ENCODE measurements around the gene PNPLA8.

Gene PNPLA8

DNA sequence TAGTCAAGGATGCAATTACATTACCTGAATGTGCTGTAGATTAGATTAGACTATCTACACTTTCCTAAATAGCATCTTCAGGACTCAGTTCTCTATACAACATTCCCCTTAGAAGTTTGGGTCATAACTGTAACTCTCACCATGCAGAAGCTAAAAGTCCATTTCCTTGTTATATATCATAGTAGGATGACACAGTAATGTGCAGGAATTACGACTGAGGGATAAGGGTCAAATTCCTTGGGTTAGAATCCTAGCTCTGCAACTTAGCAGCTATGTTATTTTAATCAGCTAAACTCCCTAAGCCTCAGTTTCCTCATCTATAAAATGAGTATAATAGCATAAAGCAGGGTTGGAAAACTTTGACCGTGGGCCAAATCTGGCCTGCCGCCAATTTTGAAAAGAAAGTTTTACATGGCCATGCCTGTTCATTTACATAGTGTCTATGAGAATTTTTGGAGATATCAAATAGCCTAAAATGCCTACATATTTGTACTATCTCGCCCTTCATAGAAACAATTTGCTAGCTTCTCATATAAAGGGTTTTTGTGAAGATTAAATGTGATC, 84.5 kb downstream of the PNPLA8 start:
- DNase-seq (ENCODE audit: low spot score): no peak

DNA sequence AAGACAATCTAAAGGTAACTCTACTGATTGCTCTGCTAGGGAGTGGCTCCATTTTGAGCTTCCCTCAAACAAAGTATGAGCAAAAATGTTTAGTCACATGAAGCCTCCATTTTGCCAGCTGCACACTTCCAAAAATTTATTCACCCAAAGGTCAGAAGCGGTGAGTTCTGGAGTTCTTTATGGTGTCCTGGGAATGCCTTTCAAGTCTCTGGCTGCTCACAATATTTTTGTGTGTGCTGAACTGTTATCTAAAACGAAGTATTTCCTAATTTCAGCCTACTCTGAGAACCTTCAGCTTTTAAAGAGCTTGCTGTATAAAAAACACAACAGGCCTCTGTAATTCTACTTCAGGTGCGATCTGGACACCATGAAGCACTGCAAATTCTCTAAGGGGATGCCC, 85.3 kb downstream of the PNPLA8 start:
- no peak for DNase-seq (ENCODE audit: low spot score)

DNA sequence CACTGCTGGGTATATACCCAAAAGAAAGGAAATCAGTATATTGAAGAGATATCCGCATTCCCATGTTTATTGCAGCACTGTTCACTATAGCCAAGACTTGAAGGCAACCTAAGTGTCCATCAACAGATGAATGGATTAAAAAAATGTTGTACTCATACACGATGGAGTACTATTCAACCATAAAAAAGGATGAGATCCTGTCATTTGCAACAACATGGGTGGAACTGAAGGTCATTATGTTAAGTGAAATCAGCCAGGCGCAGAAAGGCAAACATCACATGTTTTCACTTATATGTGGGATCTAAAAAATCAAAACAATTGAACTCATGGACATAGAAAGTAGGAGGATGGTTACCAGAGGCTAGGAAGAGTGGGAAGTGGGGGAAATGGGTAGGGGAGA, 89.0 kb downstream of the PNPLA8 start:
- DNase-seq (ENCODE audit: low spot score): no peak

DNA sequence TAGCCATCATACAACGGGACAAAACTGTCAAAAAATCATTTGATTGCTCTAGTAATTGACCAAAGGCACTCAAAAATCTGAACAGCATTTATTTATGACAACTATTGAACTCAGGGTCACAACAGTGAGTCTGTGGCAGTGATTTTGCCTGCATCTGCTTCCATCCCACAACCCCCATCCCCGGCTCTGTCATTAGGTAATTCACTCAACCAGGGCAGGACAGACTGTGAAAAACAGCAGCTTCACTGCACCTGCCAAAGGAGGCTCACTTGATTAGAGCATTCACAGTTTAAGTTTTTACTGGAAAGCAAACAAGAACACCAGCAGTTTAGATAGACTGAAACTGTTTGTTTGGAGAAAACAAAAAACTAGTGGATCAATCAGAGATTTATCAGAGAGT, 91.9 kb downstream of the PNPLA8 start:
- no peak for DNase-seq (ENCODE audit: low spot score)

DNA sequence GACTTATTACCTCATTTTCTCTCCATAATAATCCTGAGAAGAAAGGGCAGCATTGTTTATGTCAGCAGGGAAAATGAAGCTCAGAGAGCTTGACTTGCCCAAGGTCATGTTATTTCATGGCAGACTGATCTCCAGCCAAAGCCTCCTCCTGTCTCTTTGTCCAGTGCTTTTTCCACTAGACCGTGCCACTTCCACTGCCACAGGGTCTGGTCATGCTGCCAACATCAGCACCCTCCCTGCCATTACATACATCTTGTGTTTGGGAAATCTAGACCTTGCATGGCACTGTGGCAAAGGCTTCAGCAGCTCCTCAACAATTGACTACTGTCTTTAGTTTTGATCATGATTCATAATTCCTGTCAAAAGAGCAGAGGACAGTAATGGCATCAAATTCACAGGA, 94.8 kb downstream of the PNPLA8 start:
- no peak for DNase-seq (ENCODE audit: low spot score)

DNA sequence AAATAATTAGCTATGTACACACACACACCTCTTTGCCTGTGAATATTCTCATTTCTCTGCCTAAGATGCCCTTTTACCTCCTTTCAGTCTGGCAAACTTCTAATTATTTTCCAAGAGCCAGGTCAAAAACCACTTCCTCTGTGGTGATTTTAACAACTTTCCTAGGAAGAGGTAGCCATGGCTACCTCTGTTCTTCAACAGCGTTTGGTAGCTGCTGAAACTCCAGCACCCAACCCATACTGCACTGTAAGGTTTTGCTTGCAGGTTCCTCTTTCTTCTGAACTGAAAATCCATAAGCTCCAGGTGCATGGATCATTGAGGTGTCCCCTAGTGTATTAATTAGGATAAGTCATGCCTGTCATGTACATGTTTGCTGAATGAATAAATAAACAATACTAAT, 95.3 kb downstream of the PNPLA8 start:
- DNase-seq (ENCODE audit: low spot score): no peak

DNA sequence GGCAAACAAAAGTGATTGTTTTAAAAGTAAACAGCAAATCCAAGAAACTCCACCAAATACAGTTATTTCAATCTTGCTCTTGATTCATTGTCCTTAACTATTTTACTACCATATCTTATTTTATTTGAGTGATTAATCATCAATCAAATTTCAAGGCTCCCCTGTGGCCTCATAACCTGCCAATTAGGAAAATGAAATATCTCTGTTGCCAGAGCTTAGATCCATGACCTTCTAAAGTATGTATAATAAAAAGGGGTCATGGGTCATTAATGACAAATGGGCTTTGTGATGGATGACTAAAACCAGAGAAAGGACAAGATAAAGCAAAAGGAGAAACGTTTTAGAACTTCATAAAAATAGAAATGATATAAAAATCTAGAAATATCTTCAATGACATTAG, 98.2 kb downstream of the PNPLA8 start:
- DNase-seq (ENCODE audit: low spot score): no peak

DNA sequence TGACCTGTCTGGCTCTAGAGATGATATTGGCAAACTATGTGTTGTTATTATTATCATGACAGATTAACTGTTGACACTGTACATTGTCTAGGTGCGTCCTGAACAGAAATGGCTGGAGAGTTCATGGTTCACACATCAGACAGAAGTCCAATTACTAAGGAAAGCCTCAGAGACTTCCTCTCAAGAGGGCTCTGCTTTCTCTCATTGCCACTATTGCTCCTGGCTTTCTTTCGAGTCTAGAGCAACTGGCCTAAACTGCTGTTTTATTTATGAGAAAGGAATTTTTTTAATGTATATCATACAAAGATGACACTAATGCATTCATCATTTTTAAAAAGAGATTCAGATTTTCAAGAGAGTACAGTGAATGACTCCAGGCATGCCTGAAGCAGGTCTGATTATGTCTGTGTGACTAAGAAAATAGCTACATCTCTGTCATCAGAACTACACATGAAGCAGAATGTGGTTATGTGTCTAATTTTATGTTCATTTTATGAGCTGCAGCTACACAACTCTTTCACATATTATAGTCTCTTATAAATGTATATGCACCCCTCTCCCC, 100.1 kb downstream of the PNPLA8 start:
- DNase-seq (ENCODE audit: low spot score): no peak

DNA sequence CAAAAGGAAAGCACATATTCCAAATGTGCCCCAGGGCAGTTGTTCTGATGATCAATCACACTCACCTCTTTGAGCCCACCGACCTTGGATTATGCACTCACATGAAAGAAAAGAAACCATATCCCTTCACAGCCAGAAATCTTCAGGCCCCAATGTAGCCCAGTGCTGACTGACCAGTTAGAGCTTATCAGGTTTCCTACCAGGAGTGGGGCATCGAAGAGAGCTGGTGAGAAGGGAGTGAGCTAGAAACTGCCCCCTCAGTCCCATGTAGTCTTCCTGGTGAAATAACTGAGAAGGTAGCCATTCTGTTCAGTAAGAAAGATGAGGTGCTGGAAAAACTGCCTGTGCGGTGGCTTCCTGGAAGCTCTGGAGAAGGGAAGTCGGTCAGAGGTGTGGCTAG, 101.9 kb downstream of the PNPLA8 start:
- no peak for DNase-seq (ENCODE audit: low spot score)

DNA sequence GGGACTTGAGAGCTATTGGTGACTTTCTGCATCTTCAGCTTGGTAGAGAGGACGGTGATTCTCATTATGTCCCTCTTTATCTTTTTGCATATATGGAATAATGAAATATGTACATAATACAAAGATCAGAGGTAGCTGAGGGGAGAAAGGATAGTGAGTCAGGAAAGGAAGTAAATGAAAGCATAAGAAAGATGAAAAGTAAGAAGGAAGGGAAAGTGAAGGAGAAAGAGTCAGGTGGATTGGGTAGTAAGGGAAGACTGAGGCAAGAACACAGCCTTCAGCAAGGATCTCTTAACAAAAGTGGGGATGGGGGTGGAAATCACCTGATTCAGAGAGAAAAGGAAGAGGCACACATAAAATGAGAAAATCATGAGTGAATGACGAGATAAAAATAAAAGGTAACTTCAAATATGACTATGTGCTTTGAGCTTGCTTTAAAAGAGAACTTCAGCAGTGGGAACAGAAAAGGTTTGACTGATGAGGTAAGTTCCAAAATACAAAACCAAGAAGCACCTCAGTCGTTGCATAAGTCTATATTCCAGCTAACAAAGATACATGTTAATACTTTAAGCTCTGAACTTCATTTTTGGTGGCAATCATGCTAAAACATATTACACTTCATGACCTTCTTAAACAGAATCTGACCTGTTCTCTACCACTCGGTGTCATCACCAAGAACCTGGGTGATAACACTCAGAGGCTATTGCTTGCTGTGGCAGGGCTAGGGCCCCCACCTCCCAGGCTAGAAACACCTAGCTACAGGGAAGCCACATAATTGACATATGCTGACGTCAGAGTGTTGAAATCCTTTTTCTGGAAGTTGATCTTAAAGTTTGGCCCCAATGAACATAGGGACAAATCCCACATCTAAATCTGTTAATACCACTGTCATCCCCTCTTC, 102.6 kb downstream of the PNPLA8 start:
- DNase-seq (ENCODE audit: low spot score): no peak

DNA sequence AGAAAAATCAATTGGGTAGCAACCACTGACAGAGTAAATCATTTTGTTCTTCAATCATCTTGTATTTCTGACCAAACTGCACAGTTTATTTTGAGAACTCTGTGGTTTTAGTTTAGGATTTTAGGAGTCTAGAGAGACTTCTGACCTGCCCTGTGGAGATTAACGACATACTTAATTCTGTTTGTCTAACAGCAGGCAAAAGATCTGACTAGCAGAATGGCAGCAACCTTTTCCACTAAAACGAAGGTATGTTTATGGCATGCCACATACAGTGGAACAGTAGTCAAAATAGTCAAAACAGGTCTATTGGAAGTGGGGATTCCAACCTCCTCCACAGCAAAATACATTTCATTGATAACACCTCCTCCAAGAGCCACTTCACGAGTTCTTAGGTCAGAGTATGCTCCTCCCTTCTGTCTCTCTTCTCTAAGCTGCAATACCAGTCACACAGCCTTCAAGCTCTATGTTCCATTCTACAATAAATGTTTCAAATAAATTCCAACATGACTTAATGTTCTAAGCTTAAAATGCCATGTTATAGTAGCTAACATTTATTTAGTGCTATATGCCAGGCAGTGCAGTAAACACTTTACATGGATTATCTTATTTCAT, 104.1 kb downstream of the PNPLA8 start:
- no peak for DNase-seq (ENCODE audit: low spot score)
